Measurements from ENCODE around the gene SCMH1. TPM values are rescaled to one million over a fixed set of nuclear protein-coding genes. Genes with fewer than 3 reads are reported as not detected.

Gene SCMH1
- total RNA-seq, 4 donors from 2014 or later: 76.5 to 110 (median 92.4) TPM

DNA sequence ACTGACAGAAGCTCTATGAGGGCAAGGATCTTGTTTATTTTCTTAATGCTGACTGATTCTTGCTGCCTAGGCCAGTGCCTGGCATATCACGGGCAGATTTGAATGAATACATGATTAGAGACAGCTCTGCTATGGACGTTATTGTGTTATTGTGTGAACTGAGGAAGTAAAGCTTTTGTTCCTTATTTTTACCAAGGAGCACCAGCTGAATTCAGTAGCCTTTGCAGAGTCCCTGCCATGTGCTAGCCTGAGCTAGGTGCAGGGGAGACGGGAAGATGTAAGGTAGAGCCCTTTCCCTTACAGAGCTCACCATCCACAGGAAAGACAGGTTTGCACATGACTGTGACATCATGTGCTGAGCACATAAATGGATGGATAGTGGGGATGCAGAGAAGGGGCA is 36.0 kb upstream of the SCMH1 start:
- WGBS: 80% methylated on average over 3 of the region's 3 CpGs
- DNase-seq (ENCODE audit: extremely low spot score): no peak
- Histone ChIP-seq H3K4me3 (no peak overlapping the region), H3K36me3 (no peaks in the 10 kb centered on the region), H3K27me3 (peaks cover 0 to 54% (median 0%) of the 10 kb centered on the region in 4 donors), H3K9me3 (no peaks in the 10 kb centered on the region), H3K27ac (replicated peaks in 1 of 4) (no peak overlapping the region), H3K4me1 (peaks cover 0 to 13% (median 3%) of the 10 kb centered on the region in 4 donors)
- no peak for TF ChIP-seq POLR2A (IDR thresholded peaks at IDR 0.05; ENCODE audit: low read depth)
- TF ChIP-seq, protein P1, sequence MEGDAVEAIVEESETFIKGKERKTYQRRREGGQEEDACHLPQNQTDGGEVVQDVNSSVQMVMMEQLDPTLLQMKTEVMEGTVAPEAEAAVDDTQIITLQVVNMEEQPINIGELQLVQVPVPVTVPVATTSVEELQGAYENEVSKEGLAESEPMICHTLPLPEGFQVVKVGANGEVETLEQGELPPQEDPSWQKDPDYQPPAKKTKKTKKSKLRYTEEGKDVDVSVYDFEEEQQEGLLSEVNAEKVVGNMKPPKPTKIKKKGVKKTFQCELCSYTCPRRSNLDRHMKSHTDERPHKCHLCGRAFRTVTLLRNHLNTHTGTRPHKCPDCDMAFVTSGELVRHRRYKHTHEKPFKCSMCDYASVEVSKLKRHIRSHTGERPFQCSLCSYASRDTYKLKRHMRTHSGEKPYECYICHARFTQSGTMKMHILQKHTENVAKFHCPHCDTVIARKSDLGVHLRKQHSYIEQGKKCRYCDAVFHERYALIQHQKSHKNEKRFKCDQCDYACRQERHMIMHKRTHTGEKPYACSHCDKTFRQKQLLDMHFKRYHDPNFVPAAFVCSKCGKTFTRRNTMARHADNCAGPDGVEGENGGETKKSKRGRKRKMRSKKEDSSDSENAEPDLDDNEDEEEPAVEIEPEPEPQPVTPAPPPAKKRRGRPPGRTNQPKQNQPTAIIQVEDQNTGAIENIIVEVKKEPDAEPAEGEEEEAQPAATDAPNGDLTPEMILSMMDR (IDR thresholded peaks at IDR 0.05): no peak
- no peak for TF ChIP-seq POLR2AphosphoS5 (IDR thresholded peaks at IDR 0.05)
- intact Hi-C loops (cut with DNase I): no loop called here

GRCh38 chr1:41277371-41277975 is 35.4 kb upstream of the SCMH1 start:
- Histone ChIP-seq H3K4me3 (no peak overlapping the region), H3K4me1 (peaks cover 0 to 8% (median 0%) of the 10 kb centered on the region in 4 donors), H3K27ac (replicated peaks in 1 of 4) (no peak overlapping the region), H3K36me3 (no peaks in the 10 kb centered on the region), H3K9me3 (no peaks in the 10 kb centered on the region), H3K27me3 (peaks cover 0 to 52% (median 0%) of the 10 kb centered on the region in 4 donors)
- TF ChIP-seq, protein P1 (IDR thresholded peaks at IDR 0.05): no peak
- TF ChIP-seq POLR2AphosphoS5 (IDR thresholded peaks at IDR 0.05) (no peak), POLR2A (IDR thresholded peaks at IDR 0.05; ENCODE audit: low read depth) (no peak), EP300 (IDR thresholded peaks at IDR 0.05) (no peak)
- intact Hi-C loops (cut with DNase I): no loop called here
- 81% methylated on average over 12 of the region's 12 CpGs for WGBS
- no peak for DNase-seq (ENCODE audit: extremely low spot score)

GRCh38 chr1:41275831-41276230 is 33.7 kb upstream of the SCMH1 start:
- peaks cover 0 to 51% (median 0%) of the 10 kb centered on the region in 4 donors for H3K27me3 ChIP-seq
- TF ChIP-seq, protein P1 (IDR thresholded peaks at IDR 0.05): no peak
- TF ChIP-seq POLR2AphosphoS5 (IDR thresholded peaks at IDR 0.05) (no peak), POLR2A (IDR thresholded peaks at IDR 0.05; ENCODE audit: low read depth) (no peak), EP300 (IDR thresholded peaks at IDR 0.05) (no peak)
- no peak overlapping the region for H3K27ac ChIP-seq (replicated peaks in 1 of 4)
- intact Hi-C loops (cut with DNase I): no loop called here
- DNase-seq (ENCODE audit: extremely low spot score): no peak
- WGBS: 96% methylated on average over 9 of the region's 9 CpGs
- H3K4me1 ChIP-seq: peaks cover 0 to 8% (median 0%) of the 10 kb centered on the region in 4 donors
- H3K36me3 ChIP-seq: no peaks in the 10 kb centered on the region
- H3K9me3 ChIP-seq: no peaks in the 10 kb centered on the region
- H3K4me3 ChIP-seq: no peak overlapping the region

DNA sequence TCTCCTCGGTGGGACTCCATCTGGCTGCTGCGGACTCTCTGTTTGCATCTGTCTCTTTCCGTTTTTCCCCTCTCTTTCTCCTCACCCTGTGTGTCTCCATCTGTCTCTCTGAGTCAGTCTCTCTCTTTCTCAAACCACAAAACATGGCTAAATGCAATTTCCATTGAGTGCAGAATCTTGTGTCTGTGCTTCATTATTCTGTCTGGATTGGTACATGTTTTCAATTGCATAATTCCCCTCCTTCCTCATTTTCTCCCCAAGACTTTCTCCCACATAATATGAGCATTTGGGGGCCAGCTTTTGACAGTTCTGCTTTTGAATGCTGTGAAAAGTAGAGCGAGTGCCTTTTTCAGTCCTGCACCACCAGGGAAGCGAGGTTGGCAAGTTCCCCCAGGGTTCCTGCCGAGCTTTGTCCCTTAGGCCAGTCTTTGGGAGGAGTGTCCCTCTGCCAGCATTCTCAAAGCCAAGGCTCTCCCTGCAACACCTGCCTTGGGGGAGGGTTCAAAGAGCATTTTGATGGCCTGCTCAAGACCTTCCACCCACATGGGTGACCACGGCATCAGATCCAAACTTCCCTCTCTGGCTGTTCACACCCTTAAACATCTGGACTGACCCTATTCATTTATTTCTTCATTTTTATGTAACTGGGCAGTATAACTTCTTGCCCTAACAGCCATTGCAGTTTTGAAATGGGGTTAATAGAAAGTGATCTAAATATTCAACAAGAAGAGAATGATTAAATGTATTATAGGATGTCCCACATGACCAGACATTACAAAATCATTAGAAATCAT is 32.8 kb upstream of the SCMH1 start:
- intact Hi-C loops (cut with DNase I): no loop called here
- TF ChIP-seq POLR2AphosphoS5 (IDR thresholded peaks at IDR 0.05) (no peak), POLR2A (IDR thresholded peaks at IDR 0.05; ENCODE audit: low read depth) (no peak), EP300 (IDR thresholded peaks at IDR 0.05) (no peak)
- TF ChIP-seq, protein P1 (IDR thresholded peaks at IDR 0.05): no peak
- Histone ChIP-seq H3K4me3 (no peak overlapping the region), H3K27me3 (peaks cover 0 to 43% (median 0%) of the 10 kb centered on the region in 4 donors), H3K36me3 (no peaks in the 10 kb centered on the region), H3K9me3 (no peaks in the 10 kb centered on the region), H3K4me1 (peaks cover 0 to 8% (median 0%) of the 10 kb centered on the region in 4 donors), H3K27ac (replicated peaks in 1 of 4) (no peak overlapping the region)
- no peak for DNase-seq (ENCODE audit: extremely low spot score)
- WGBS: 81% methylated on average over 7 of the region's 7 CpGs
